ENCODE data around the gene PAK5. TPM values are rescaled to one million over a fixed set of nuclear protein-coding genes. Genes with fewer than 3 reads are reported as not detected.

PAK5 gene
- polyA plus RNA-seq, 1 donor (not counting 4 experiments of a cell fraction or from before 2014, with no cell fraction given), result not detected

GRCh38 chr20:9867196-9867980 is 28.5 kb upstream of the PAK5 start:
- Histone ChIP-seq H2AFZ (ENCODE audit: control insufficient read depth, low read length) (no peak overlapping the region), H3K4me3 (ENCODE audit: control insufficient read depth in 2 of 3, extremely low read depth in 1 of 3, insufficient read depth in 2 of 3, low read depth in 1 of 3, low read length in 3 of 3) (no peak overlapping the region), H3K4me1 (ENCODE audit: control insufficient read depth, extremely low read depth, insufficient read depth, low read length) (no peaks in the 10 kb centered on the region), H3K9me1 (ENCODE audit: control insufficient read depth, extremely low read depth, insufficient read depth, low read length) (no peaks in the 10 kb centered on the region), H3K36me3 (ENCODE audit: control insufficient read depth in 2 of 2, extremely low read depth in 1 of 2, insufficient read depth in 2 of 2, low read length in 2 of 2) (no peaks in the 10 kb centered on the region), H3K79me2 (ENCODE audit: control insufficient read depth, insufficient read depth, low read length) (no peaks in the 10 kb centered on the region), H3K9ac (ENCODE audit: control insufficient read depth, extremely low read depth, insufficient read depth, low read length) (no peak overlapping the region), H4K20me1 (ENCODE audit: control insufficient read depth, extremely low read depth, insufficient read depth, low read length) (no peaks in the 10 kb centered on the region), H3K27ac (ENCODE audit: control insufficient read depth, insufficient read depth, low read length) (no peak overlapping the region), H3K4me2 (ENCODE audit: control insufficient read depth, extremely low read depth, insufficient read depth, low read depth, low read length) (no peak overlapping the region), H3K9me3 (ENCODE audit: control insufficient read depth, low read depth, low read length) (no peaks in the 10 kb centered on the region), H3K27me3 (ENCODE audit: control insufficient read depth, extremely low read depth, insufficient read depth, low read length) (no peaks in the 10 kb centered on the region)
- TF ChIP-seq EZH2 (IDR thresholded peaks at IDR 0.05; ENCODE audit: low read length) (no peak), CTCF (optimal IDR thresholded peaks at IDR 0.05 in 1 of 3, IDR thresholded peaks at IDR 0.05 in 1 of 3, conservative IDR thresholded peaks at IDR 0.05 in 1 of 3; ENCODE audit: extremely low read depth in 1 of 3, insufficient read depth in 2 of 3, low read length in 3 of 3) (no peak)
- DNase-seq (ENCODE audit: low read depth, low spot score) (no peak), FAIRE-seq (no peak)
- dilution Hi-C loops (cut with MboI; ENCODE audit: extremely low pct_ligation_motif_present, low sequenced_read_pairs), result no loop called here

GRCh38 chr20:9852566-9852965 is 13.7 kb upstream of the PAK5 start:
- no peak for FAIRE-seq
- dilution Hi-C loops (cut with MboI; ENCODE audit: extremely low pct_ligation_motif_present, low sequenced_read_pairs), result no loop called here

More at GRCh38 chr20:9852566-9852965, 13.7 kb upstream of the PAK5 start:
- H3K4me2 ChIP-seq (ENCODE audit: control insufficient read depth, extremely low read depth, insufficient read depth, low read depth, low read length), result no peak overlapping the region
- H3K27ac ChIP-seq (ENCODE audit: control insufficient read depth, insufficient read depth, low read length), result no peak overlapping the region
- no peaks in the 10 kb centered on the region for H3K4me1 ChIP-seq (ENCODE audit: control insufficient read depth, extremely low read depth, insufficient read depth, low read length)
- H3K9me3 ChIP-seq (ENCODE audit: control insufficient read depth, low read depth, low read length), result no peaks in the 10 kb centered on the region
- H2AFZ ChIP-seq (ENCODE audit: control insufficient read depth, low read length), result no peak overlapping the region
- no peaks in the 10 kb centered on the region for H3K36me3 ChIP-seq (ENCODE audit: control insufficient read depth in 2 of 2, extremely low read depth in 1 of 2, insufficient read depth in 2 of 2, low read length in 2 of 2)
- no peaks in the 10 kb centered on the region for H3K9me1 ChIP-seq (ENCODE audit: control insufficient read depth, extremely low read depth, insufficient read depth, low read length)
- no peak overlapping the region for H3K9ac ChIP-seq (ENCODE audit: control insufficient read depth, extremely low read depth, insufficient read depth, low read length)
- H3K27me3 ChIP-seq (ENCODE audit: control insufficient read depth, extremely low read depth, insufficient read depth, low read length), result no peaks in the 10 kb centered on the region
- H3K79me2 ChIP-seq (ENCODE audit: control insufficient read depth, insufficient read depth, low read length), result no peaks in the 10 kb centered on the region
- DNase-seq (ENCODE audit: low read depth, low spot score), result no peak
- H3K4me3 ChIP-seq (ENCODE audit: control insufficient read depth in 2 of 3, extremely low read depth in 1 of 3, insufficient read depth in 2 of 3, low read depth in 1 of 3, low read length in 3 of 3), result no peak overlapping the region
- TF ChIP-seq EZH2 (IDR thresholded peaks at IDR 0.05; ENCODE audit: low read length), result no peak
- TF ChIP-seq CTCF (optimal IDR thresholded peaks at IDR 0.05 in 1 of 3, IDR thresholded peaks at IDR 0.05 in 1 of 3, conservative IDR thresholded peaks at IDR 0.05 in 1 of 3; ENCODE audit: extremely low read depth in 1 of 3, insufficient read depth in 2 of 3, low read length in 3 of 3), result no peak
- H4K20me1 ChIP-seq (ENCODE audit: control insufficient read depth, extremely low read depth, insufficient read depth, low read length), result no peaks in the 10 kb centered on the region
